Activated T-helper 1 cell treated with anti-CD3 and anti-CD28 coated beads, Interleukin-12 subunit alpha, Interleukin-12 subunit beta, Interleukin-2, Interleukin-4 antibody, amounts not matched to agents 30 ng/mL and 10 ng/mL and 1 ng/mL, durations not matched to agents 14 hours and 24 hours and 36 hours (primary cell): ENCODE data around the gene TFEB. TPM values are rescaled to one million over a fixed set of nuclear protein-coding genes. Genes with fewer than 3 reads are reported as not detected.

Experiments
- DNase-seq: peaks from one replicate; pipeline ENCODE4 v3.0.0; 2021; ENCODE audit warnings: low spot score
- H3K27ac Mint-ChIP-seq: one replicate; pipeline ENCODE4 v1.8.0; 2021; ENCODE audit warnings: mild to moderate bottlenecking, mixed read lengths
- H3K27me3 Mint-ChIP-seq: one replicate; pipeline ENCODE4 v1.8.0; 2022; ENCODE audit warnings: mild to moderate bottlenecking, moderate library complexity, mixed read lengths; ENCODE audit not compliant: insufficient read depth
- H3K36me3 Mint-ChIP-seq: one replicate; pipeline ENCODE4 v1.8.0; 2021; ENCODE audit warnings: low read depth, mixed read lengths
- H3K4me1 Mint-ChIP-seq: one replicate; pipeline ENCODE4 v1.8.0; 2021; ENCODE audit warnings: low read depth, mixed read lengths
- H3K4me3 Mint-ChIP-seq: one replicate; pipeline ENCODE4 v1.8.0; 2021; ENCODE audit warnings: mild to moderate bottlenecking, moderate library complexity, mixed read lengths
- H3K9me3 Mint-ChIP-seq: one replicate; pipeline ENCODE4 v1.8.0; 2021; ENCODE audit warnings: mixed read lengths
- intact Hi-C: fragments of 100-400 bp; cut with micrococcal nuclease; formaldehyde crosslinking; loops from one replicate; pipeline ENCODE4 v1.15.1; 2024
- total RNA-seq: library from RNA; stranded (reverse); gene quantifications from 2 replicates; pipeline ENCODE4 v1.2.3, GENCODE V29; 2022

TFEB gene
- total RNA-seq, 1 donor from 2014 or later = 17.2 TPM

GRCh38 chr6:41688256-41688965 is 47.0 kb downstream of the TFEB start:
- H3K27ac Mint-ChIP-seq = no peak overlapping the region
- H3K27me3 Mint-ChIP-seq = no peaks in the 10 kb centered on the region
- H3K4me1 Mint-ChIP-seq = peaks cover 6% of the 10 kb centered on the region
- no peak overlapping the region for H3K4me3 Mint-ChIP-seq
- no peak for DNase-seq
- no peaks in the 10 kb centered on the region for H3K9me3 Mint-ChIP-seq
- H3K36me3 Mint-ChIP-seq = peaks cover 10% of the 10 kb centered on the region
- intact Hi-C loops = no loop called here

- no peaks in the 10 kb centered on the region for H3K27me3 Mint-ChIP-seq
- intact Hi-C loops = no loop called here
- no peak for DNase-seq
- H3K4me1 Mint-ChIP-seq = peaks cover 6% of the 10 kb centered on the region
- H3K4me3 Mint-ChIP-seq = no peak overlapping the region
- peaks cover 10% of the 10 kb centered on the region for H3K36me3 Mint-ChIP-seq
- H3K27ac Mint-ChIP-seq = no peak overlapping the region
- H3K9me3 Mint-ChIP-seq = no peaks in the 10 kb centered on the region
These were observed 47.8 kb downstream of the TFEB start for GRCh38 chr6:41687501-41688175.

GRCh38 chr6:41685641-41686380 is 49.6 kb downstream of the TFEB start:
- no peaks in the 10 kb centered on the region for H3K27me3 Mint-ChIP-seq
- DNase-seq = no peak
- no peaks in the 10 kb centered on the region for H3K9me3 Mint-ChIP-seq
- no peak overlapping the region for H3K4me3 Mint-ChIP-seq
- H3K27ac Mint-ChIP-seq = no peak overlapping the region
- intact Hi-C loops = no loop called here
- peaks cover 6% of the 10 kb centered on the region for H3K4me1 Mint-ChIP-seq
- H3K36me3 Mint-ChIP-seq = peaks cover 5% of the 10 kb centered on the region

GRCh38 chr6:41684311-41685180 is 50.9 kb downstream of the TFEB start:
- H3K9me3 Mint-ChIP-seq = no peaks in the 10 kb centered on the region
- no peak overlapping the region for H3K4me3 Mint-ChIP-seq
- no peak for DNase-seq
- H3K4me1 Mint-ChIP-seq = peaks cover 6% of the 10 kb centered on the region
- H3K27ac Mint-ChIP-seq = no peak overlapping the region
- intact Hi-C loops = loop anchor here (5.0 kb wide), 2 partner anchors 222 to 377 kb away; no protein-coding TSS in a partner anchor
- peaks cover 5% of the 10 kb centered on the region for H3K36me3 Mint-ChIP-seq
- H3K27me3 Mint-ChIP-seq = no peaks in the 10 kb centered on the region

DNA sequence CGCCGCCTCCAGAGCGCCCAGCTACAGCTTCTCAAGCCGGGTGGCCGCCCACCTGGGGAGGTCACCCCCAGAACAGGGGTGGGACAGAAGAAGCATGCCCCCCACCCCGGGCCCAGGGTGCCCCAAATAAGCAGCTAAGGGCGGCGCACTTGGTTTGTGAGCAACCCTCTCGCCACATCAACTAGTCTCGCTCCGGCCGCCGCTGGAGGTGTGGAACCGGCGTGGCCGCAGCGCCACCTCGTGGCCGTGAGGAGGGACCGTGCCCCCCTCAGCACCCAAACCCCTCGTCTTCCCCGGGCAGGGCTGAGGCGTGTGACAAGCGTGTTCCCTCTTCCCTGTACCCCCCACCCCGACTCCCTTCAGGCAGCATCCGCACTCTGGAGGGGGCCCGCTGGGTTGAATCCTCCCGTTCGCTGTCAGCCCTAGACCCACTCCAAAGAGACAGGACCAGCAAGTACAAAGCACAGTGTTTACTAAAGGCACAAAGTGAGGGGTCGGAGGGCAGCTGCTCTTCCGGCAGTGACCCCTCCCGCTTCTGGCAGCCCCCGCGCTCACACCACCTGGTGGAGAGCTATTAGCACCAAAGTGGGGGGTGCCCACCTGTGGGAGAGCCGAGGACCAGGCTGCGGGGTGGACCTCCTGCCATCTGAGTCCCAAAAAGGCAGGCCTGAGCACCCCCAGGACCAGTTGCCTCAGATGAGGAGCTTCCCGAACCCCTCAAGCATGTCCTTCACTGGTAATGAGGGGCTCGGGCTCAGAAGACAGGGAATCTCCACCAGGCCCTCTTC is 51.7 kb downstream of the TFEB start:
- intact Hi-C loops = loop anchor here (1.0 to 5.0 kb wide), 6 partner anchors 80 to 376 kb away; partner anchors contain the start of gene TOMM6
- peak; percentile 71 for DNase-seq
- Mint-ChIP-seq H3K4me3 (peak overlapping the region; percentile 75), H3K9me3 (no peaks in the 10 kb centered on the region), H3K27ac (peak overlapping the region; percentile 73), H3K27me3 (no peaks in the 10 kb centered on the region), H3K36me3 (peaks cover 5% of the 10 kb centered on the region), H3K4me1 (peaks cover 6% of the 10 kb centered on the region)

DNA sequence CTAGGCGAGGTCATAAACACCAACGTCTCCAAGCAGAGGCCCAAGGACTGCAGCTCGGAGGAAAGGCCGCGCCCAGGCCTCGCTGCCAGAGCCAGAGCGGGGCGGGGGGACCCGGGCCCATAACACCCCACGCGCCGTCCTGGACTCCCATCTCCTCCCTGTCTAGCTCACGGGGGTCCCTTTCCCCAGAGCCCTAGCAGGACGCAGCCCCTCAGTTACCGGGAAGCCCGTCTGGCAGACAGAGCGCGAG is 52.2 kb downstream of the TFEB start:
- H3K4me1 Mint-ChIP-seq = peaks cover 6% of the 10 kb centered on the region
- no peaks in the 10 kb centered on the region for H3K27me3 Mint-ChIP-seq
- DNase-seq = no peak
- peaks cover 3% of the 10 kb centered on the region for H3K36me3 Mint-ChIP-seq
- H3K9me3 Mint-ChIP-seq = no peaks in the 10 kb centered on the region
- peak overlapping the region; percentile 73 for H3K27ac Mint-ChIP-seq
- peak overlapping the region; percentile 75 for H3K4me3 Mint-ChIP-seq
- intact Hi-C loops = loop anchor here (1.0 to 5.0 kb wide), 6 partner anchors 80 to 376 kb away; partner anchors contain the start of gene TOMM6

GRCh38 chr6:41682497-41683272 is 52.7 kb downstream of the TFEB start:
- Mint-ChIP-seq H3K4me3 (peak overlapping the region; percentile 75), H3K27me3 (no peaks in the 10 kb centered on the region), H3K9me3 (no peaks in the 10 kb centered on the region), H3K4me1 (peaks cover 6% of the 10 kb centered on the region), H3K27ac (peak overlapping the region; percentile 44), H3K36me3 (peaks cover 2% of the 10 kb centered on the region)
- intact Hi-C loops = loop anchor here (1.0 to 5.0 kb wide), 7 partner anchors 79 to 375 kb away; partner anchors contain the start of gene TOMM6
- no peak for DNase-seq

GRCh38 chr6:41682056-41682477 is 53.3 kb downstream of the TFEB start:
- intact Hi-C loops = loop anchor here (1.0 to 5.0 kb wide), 5 partner anchors 95 to 375 kb away; partner anchors contain the start of gene TOMM6
- H3K4me3 Mint-ChIP-seq = peak overlapping the region; percentile 30
- no peak overlapping the region for H3K27ac Mint-ChIP-seq
- no peaks in the 10 kb centered on the region for H3K9me3 Mint-ChIP-seq
- H3K27me3 Mint-ChIP-seq = peaks cover 1% of the 10 kb centered on the region
- H3K36me3 Mint-ChIP-seq = no peaks in the 10 kb centered on the region
- peaks cover 6% of the 10 kb centered on the region for H3K4me1 Mint-ChIP-seq
- DNase-seq = peak; percentile 47

DNA sequence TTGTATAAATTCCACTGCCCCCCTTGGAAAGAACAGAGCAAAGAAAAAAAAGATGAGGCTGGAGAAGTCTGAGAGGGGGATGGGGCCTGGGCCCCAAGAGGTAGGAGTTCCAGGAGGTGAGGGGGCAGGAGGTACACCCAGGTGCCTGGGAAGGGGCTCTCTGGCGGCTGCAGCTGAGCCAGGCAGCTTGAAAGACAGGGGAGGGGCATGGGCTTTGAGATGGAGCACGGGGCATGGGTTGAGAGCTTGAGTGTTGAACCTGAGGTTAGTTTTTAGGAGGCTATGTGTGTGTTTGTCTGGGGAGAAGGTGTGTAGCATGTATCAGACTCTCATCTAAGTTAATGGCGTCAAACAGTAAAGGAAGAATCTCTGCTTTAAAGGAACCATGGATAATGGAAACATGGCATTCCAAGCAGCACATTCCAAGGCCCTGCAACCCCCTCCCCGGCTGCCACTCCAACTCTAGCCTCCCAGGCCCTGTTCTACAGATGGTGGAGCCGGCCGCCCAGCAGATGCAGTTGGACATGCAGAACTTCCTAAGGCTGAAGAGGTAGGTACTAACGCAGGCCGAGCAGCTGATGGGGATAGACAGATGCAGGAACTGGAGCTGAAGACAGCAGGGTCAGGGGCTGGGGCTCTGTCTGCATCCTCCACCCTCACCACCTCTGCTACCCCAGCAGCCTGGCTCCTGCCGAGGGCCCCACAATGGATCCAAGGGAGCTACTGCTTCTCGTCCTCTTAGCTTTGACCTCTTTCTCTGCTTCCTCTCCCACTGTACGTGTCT is 55.0 kb downstream of the TFEB start:
- H3K9me3 Mint-ChIP-seq = no peaks in the 10 kb centered on the region
- peaks cover 6% of the 10 kb centered on the region for H3K4me1 Mint-ChIP-seq
- H3K27ac Mint-ChIP-seq = no peak overlapping the region
- no peak overlapping the region for H3K4me3 Mint-ChIP-seq
- H3K36me3 Mint-ChIP-seq = no peaks in the 10 kb centered on the region
- peaks cover 4% of the 10 kb centered on the region for H3K27me3 Mint-ChIP-seq
- intact Hi-C loops = loop anchor here (5.0 kb wide), 2 partner anchors 218 to 373 kb away; no protein-coding TSS in a partner anchor
- DNase-seq = no peak

- H3K4me3 Mint-ChIP-seq = no peak overlapping the region
- no peaks in the 10 kb centered on the region for H3K9me3 Mint-ChIP-seq
- intact Hi-C loops = loop anchor here (5.0 kb wide), 2 partner anchors 217 to 372 kb away; no protein-coding TSS in a partner anchor
- no peak for DNase-seq
- no peaks in the 10 kb centered on the region for H3K36me3 Mint-ChIP-seq
- H3K27ac Mint-ChIP-seq = no peak overlapping the region
- H3K27me3 Mint-ChIP-seq = peaks cover 7% of the 10 kb centered on the region
- peaks cover 6% of the 10 kb centered on the region for H3K4me1 Mint-ChIP-seq
These were observed 55.7 kb downstream of the TFEB start for GRCh38 chr6:41679696-41680095.
